Uterus (tissue), 4 donors: Measurements from ENCODE around the gene TGIF2. TPM values are rescaled to one million over a fixed set of nuclear protein-coding genes. Genes with fewer than 3 reads are reported as not detected.
A peak's percentile ranks its signal among the peaks of the same experiment; 100 is the strongest.

Experiments used
- DNase-seq, 2 donors: peaks; one replicate each; pipeline ENCODE4 v3.0.0-alpha.2; 2019 to 2020
- H3K27ac ChIP-seq, 2 donors: fragments of 200-600 bp; sonication (generic); 1 replicate in 1 of 2; 2 replicates in 1 of 2; pipeline ENCODE4 v1.5.1; 2016 to 2018
- H3K27me3 ChIP-seq, 2 donors: fragments of 200-600 bp; sonication (generic); one replicate each; pipeline ENCODE4 v1.5.1; 2018 to 2019; ENCODE audit warnings: control low read depth in 1 of 2
- H3K36me3 ChIP-seq, 2 donors: fragments of 200-600 bp; sonication (generic); one replicate each; pipeline ENCODE4 v1.5.1; 2019; ENCODE audit warnings: control low read depth in 1 of 2
- H3K4me1 ChIP-seq, 2 donors: fragments of 200-600 bp; sonication (generic); one replicate each; pipeline ENCODE4 v1.5.1; 2018 to 2019; ENCODE audit warnings: control low read depth in 1 of 2
- H3K4me3 ChIP-seq, 2 donors: fragments of 200-600 bp; sonication (generic); 1 replicate in 1 of 2; 2 replicates in 1 of 2; pipeline ENCODE4 v1.5.1; 2018 to 2019; ENCODE audit warnings: mild to moderate bottlenecking in 1 of 2
- H3K9me3 ChIP-seq, 2 donors: fragments of 200-600 bp; sonication (generic); one replicate each; pipeline ENCODE4 v1.5.1; 2019; ENCODE audit warnings: control low read depth in 1 of 2
- CTCF ChIP-seq, 4 experiments: fragments of 200-600 bp in 2 of 4; fragments of 450-650 bp in 2 of 4; sonication (generic) in 2 of 4; IDR thresholded peaks; one replicate each; pipeline ENCODE4 v1.5.1; 2016 to 2019; ENCODE audit warnings: antibody characterized with exemption in 4 of 4, mild to moderate bottlenecking in 2 of 4, moderate library complexity in 1 of 4
- POLR2A ChIP-seq, 2 donors: fragments of 450-650 bp; IDR thresholded peaks; one replicate each; pipeline ENCODE4 v1.6.1; 2016; ENCODE audit warnings: antibody characterized with exemption in 2 of 2, mild to moderate bottlenecking in 1 of 2, moderate library complexity in 1 of 2
- intact Hi-C: fragments of 100-400 bp; cut with DNase I; formaldehyde crosslinking; loops from one replicate; pipeline ENCODE4 v1.15.1; 2023; ENCODE audit warnings: low total_unique reads
- total RNA-seq, 4 donors: library from RNA; depleted of rRNA in 3 of 4; stranded (reverse); fragments of >200 nt in 3 of 4; gene quantifications; one replicate each; pipeline versions ENCODE4 v1.1.0 to v1.2.4, GENCODE V29; 2014 to 2023
- donor health status: DM: yes; HTN: yes; CAD: no.

Gene TGIF2
- total RNA-seq, 4 donors from 2014 or later: 3.3 to 35.7 (median 17.7) TPM

- Histone ChIP-seq H3K27ac (peak overlapping the region; percentile 37 to 64), H3K9me3 (no peaks in the 10 kb centered on the region), H3K4me3 (no peak overlapping the region), H3K36me3 (no peaks in the 10 kb centered on the region), H3K27me3 (no peaks in the 10 kb centered on the region), H3K4me1 (peaks cover 0 to 5% of the 10 kb centered on the region in 2 donors)
- DNase-seq: peak; percentile 46 to 77
- intact Hi-C loops: no loop called here
- TF ChIP-seq CTCF (IDR thresholded peaks at IDR 0.05) (no peak), POLR2A (IDR thresholded peaks at IDR 0.05) (no peak)
Observed at GRCh38 chr20:36579996-36580545, 6.7 kb downstream of the TGIF2 start.

GRCh38 chr20:36582322-36582721, 8.9 kb downstream of the TGIF2 start:
- DNase-seq: no peak
- Histone ChIP-seq H3K27me3 (no peaks in the 10 kb centered on the region), H3K4me3 (no peak overlapping the region), H3K27ac (no peak overlapping the region), H3K4me1 (peaks cover 0 to under 1% of the 10 kb centered on the region in 2 donors), H3K36me3 (no peaks in the 10 kb centered on the region), H3K9me3 (no peaks in the 10 kb centered on the region)
- intact Hi-C loops: no loop called here
- TF ChIP-seq CTCF (IDR thresholded peaks at IDR 0.05): no peak
- no peak for TF ChIP-seq POLR2A (IDR thresholded peaks at IDR 0.05)

DNA sequence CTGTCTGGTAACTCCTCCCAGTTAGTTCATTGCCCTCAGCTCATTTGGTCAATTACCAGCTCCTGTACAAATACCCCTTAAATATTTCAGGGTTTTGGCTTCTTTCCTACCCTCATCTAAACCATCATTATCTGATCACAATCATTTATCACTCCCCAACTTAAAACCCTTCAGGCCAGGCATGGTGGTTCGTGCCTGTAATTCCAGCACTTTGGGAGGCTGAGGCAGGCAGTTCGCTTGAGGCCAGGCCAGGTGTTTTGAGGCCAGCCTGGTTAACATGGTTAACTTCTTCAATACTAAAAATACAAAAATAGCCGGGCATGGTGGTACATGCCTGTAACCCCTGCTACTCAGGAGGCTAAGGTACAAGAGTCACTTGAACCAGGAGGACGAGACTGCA, 9.4 kb downstream of the TGIF2 start:
- Histone ChIP-seq H3K27me3 (no peaks in the 10 kb centered on the region), H3K9me3 (no peaks in the 10 kb centered on the region), H3K27ac (no peak overlapping the region), H3K4me1 (peaks cover 0 to 5% of the 10 kb centered on the region in 2 donors), H3K4me3 (no peak overlapping the region), H3K36me3 (no peaks in the 10 kb centered on the region)
- no peak for DNase-seq
- intact Hi-C loops: no loop called here
- TF ChIP-seq POLR2A (IDR thresholded peaks at IDR 0.05): no peak

GRCh38 chr20:36584018-36584481, 10.7 kb downstream of the TGIF2 start:
- no peak overlapping the region for H3K27ac ChIP-seq
- intact Hi-C loops: no loop called here
- no peak overlapping the region for H3K4me3 ChIP-seq
- no peaks in the 10 kb centered on the region for H3K36me3 ChIP-seq
- no peak for DNase-seq
- H3K4me1 ChIP-seq: peaks cover 0 to 5% of the 10 kb centered on the region in 2 donors
- no peak for TF ChIP-seq POLR2A (IDR thresholded peaks at IDR 0.05)
- TF ChIP-seq CTCF (IDR thresholded peaks at IDR 0.05): no peak
- no peaks in the 10 kb centered on the region for H3K27me3 ChIP-seq
- H3K9me3 ChIP-seq: no peaks in the 10 kb centered on the region

- intact Hi-C loops: no loop called here
- H3K36me3 ChIP-seq: no peaks in the 10 kb centered on the region
Observed at GRCh38 chr20:36585410-36586125, 12.2 kb downstream of the TGIF2 start.

More at GRCh38 chr20:36585410-36586125, 12.2 kb downstream of the TGIF2 start:
- Histone ChIP-seq H3K27ac (no peak overlapping the region), H3K4me1 (peaks cover 0 to 5% of the 10 kb centered on the region in 2 donors), H3K4me3 (no peak overlapping the region), H3K27me3 (no peaks in the 10 kb centered on the region), H3K9me3 (no peaks in the 10 kb centered on the region)
- no peak for DNase-seq
- TF ChIP-seq CTCF (IDR thresholded peaks at IDR 0.05): no peak
